Upper lobe of left lung (tissue), 6 donors: ENCODE data around the gene KPNA1. TPM values are rescaled to one million over a fixed set of nuclear protein-coding genes. Genes with fewer than 3 reads are reported as not detected.

Source experiments
- ATAC-seq, 2 donors: fragments of 200-7000 bp; cut with Tn5 transposase; one replicate each; pipeline ENCODE4 v1.9.1; 2022; ENCODE audit warnings: mild to moderate bottlenecking in 2 of 2, moderate library complexity in 2 of 2; ENCODE audit not compliant: low FRiP score in 2 of 2
- DNase-seq, 2 donors: peaks; one replicate each; pipeline ENCODE4 v3.0.0-alpha.2; 2019 to 2020
- H3K27ac ChIP-seq, 4 donors: fragments of 200-600 bp; sonication (generic); one replicate each; pipeline ENCODE4 v1.5.1; 2016 to 2019
- H3K27me3 ChIP-seq, 4 donors: fragments of 200-600 bp; sonication (generic); one replicate each; pipeline ENCODE4 v1.5.1; 2017 to 2019
- H3K36me3 ChIP-seq, 4 donors: fragments of 200-600 bp; sonication (generic); one replicate each; pipeline ENCODE4 v1.5.1; 2016 to 2019
- H3K4me1 ChIP-seq, 4 donors: fragments of 200-600 bp; sonication (generic); one replicate each; pipeline ENCODE4 v1.5.1; 2018 to 2019
- H3K4me3 ChIP-seq, 4 donors: fragments of 200-600 bp; sonication (generic); one replicate each; pipeline ENCODE4 v1.5.1; 2017 to 2019; ENCODE audit warnings: mild to moderate bottlenecking in 2 of 4, moderate library complexity in 1 of 4
- H3K9me3 ChIP-seq, 4 donors: fragments of 200-600 bp; sonication (generic); one replicate each; pipeline ENCODE4 v1.5.1; 2018 to 2019
- CTCF ChIP-seq, 6 experiments: fragments of 450-650 bp in 4 of 6; fragments of 200-600 bp in 2 of 6; sonication (generic) in 2 of 6; IDR thresholded peaks; one replicate each; pipeline ENCODE4 v1.5.1; 2016 to 2019; ENCODE audit warnings: antibody characterized with exemption in 6 of 6
- EP300 ChIP-seq, 4 donors: sonication (generic); formaldehyde crosslinking; IDR thresholded peaks; one replicate each; pipeline ENCODE4 v1.5.1; 2017; ENCODE audit warnings: antibody characterized with exemption in 4 of 4, control low read depth in 2 of 4
- POLR2A ChIP-seq, 4 donors: fragments of 450-650 bp; IDR thresholded peaks; one replicate each; pipeline ENCODE4 v1.5.1; 2016 to 2017; ENCODE audit warnings: antibody characterized with exemption in 4 of 4, mild to moderate bottlenecking in 2 of 4
- POLR2AphosphoS5 ChIP-seq, 2 donors: sonication (generic); formaldehyde crosslinking; IDR thresholded peaks; one replicate each; pipeline ENCODE4 v1.5.1; 2017; ENCODE audit warnings: antibody characterized with exemption in 2 of 2
- WGBS, 2 donors: methylation state at CpG; one replicate each; pipeline ENCODE4 v1.1.5; 2017 to 2018; 5-methylcytosine and 5-hydroxymethylcytosine counted together
- total RNA-seq, 6 donors: library from RNA; depleted of rRNA in 4 of 6; stranded (reverse); fragments of >200 nt in 4 of 6; gene quantifications; one replicate each; pipeline versions ENCODE4 v1.1.0 to v1.2.1, GENCODE V29; 2016 to 2021
- donor health status: DM: no; HTN: no; CAD: no; lungs with moderate emphysema.
- donor health status: DM: no; HTN: yes; CAD: no; lungs with severe emphysema.

Gene KPNA1
- total RNA-seq, 6 donors from 2014 or later: 38.9 to 104 (median 43.4) TPM

DNA sequence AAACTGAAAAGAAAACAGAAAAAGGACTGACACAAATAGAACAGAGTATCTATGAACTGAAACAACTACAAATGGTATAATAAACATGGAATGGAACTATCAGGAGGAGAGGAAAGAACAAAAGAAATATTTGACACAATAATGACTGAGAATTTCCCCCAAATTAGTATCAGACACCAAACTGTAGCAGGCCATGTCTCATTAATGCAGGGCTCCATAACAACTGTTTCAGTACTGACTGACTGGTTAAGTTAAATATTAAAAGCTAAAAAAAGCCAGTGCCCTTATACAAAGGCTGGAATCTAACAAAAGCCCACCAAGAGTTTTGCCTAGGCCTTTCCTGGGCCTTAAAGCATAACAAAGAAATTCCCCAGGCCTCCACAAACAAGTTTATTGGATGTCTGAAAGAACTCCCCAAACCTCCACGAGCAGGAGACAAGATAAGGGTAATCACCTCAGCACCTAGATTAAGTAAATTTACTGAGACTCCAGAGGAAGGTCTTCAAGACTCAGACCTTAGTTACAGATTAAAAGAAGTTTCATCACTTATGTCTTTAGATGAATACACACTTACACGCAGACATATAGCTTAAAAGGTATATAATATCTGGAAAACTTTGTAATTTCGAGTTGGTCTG, 45.7 kb downstream of the KPNA1 start:
- no peak for ATAC-seq
- no peak for DNase-seq
- TF ChIP-seq CTCF (IDR thresholded peaks at IDR 0.05) (no peak), EP300 (IDR thresholded peaks at IDR 0.05) (no peak), POLR2AphosphoS5 (IDR thresholded peaks at IDR 0.05) (no peak), POLR2A (IDR thresholded peaks at IDR 0.05) (no peak)
- H3K27me3 ChIP-seq: no peaks in the 10 kb centered on the region
- no peak overlapping the region for H3K4me3 ChIP-seq
- H3K36me3 ChIP-seq: peaks cover 0 to 20% (median 1%) of the 10 kb centered on the region in 4 donors
- no peaks in the 10 kb centered on the region for H3K9me3 ChIP-seq
- H3K27ac ChIP-seq: no peak overlapping the region
- 79 to 85% methylated on average over 3 of the region's 3 CpGs for WGBS, 2 donors
- peaks cover 0 to 13% (median 1%) of the 10 kb centered on the region in 4 donors for H3K4me1 ChIP-seq

DNA sequence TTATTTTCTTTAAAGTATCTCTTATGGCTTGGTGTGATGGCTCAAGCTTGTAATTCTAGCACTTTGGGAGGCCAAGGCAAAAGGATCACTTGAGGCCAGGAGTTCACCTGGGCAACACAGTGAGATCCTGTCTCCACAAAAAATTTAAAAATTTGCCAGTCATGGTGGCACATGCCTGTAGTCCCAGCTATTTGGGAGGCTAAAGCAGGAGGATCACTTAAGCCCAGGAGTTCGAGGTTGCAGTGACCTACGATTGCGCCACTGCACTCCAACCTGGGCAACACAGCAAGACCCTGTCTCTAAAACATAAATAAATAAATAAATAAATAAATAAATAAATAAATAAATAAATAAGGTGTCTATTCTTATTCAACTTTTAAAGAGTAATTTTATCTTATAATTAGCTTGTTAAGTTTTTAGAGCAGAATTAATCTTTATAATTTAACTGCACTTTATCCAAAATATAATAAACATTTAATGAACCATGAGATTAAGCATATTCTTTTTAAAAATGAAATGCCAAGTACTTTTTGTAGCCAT, 48.0 kb downstream of the KPNA1 start:
- no peaks in the 10 kb centered on the region for H3K27me3 ChIP-seq
- ATAC-seq: no peak
- 93 to 98% methylated on average over 3 of the region's 3 CpGs for WGBS, 2 donors
- H3K4me1 ChIP-seq: peaks cover 0 to 8% (median 1%) of the 10 kb centered on the region in 4 donors
- TF ChIP-seq CTCF (IDR thresholded peaks at IDR 0.05) (no peak), POLR2AphosphoS5 (IDR thresholded peaks at IDR 0.05) (no peak), POLR2A (IDR thresholded peaks at IDR 0.05) (no peak), EP300 (IDR thresholded peaks at IDR 0.05) (no peak)
- peaks cover 0 to 40% (median 12%) of the 10 kb centered on the region in 4 donors for H3K36me3 ChIP-seq
- H3K27ac ChIP-seq: no peak overlapping the region
- no peak overlapping the region for H3K4me3 ChIP-seq
- H3K9me3 ChIP-seq: no peaks in the 10 kb centered on the region
- no peak for DNase-seq

GRCh38 chr3:122464659-122465058, 50.1 kb downstream of the KPNA1 start:
- peaks cover 0 to 3% (median 1%) of the 10 kb centered on the region in 4 donors for H3K4me1 ChIP-seq
- H3K36me3 ChIP-seq: peaks cover 0 to 58% (median 22%) of the 10 kb centered on the region in 4 donors
- no peak for DNase-seq
- no peak overlapping the region for H3K4me3 ChIP-seq
- 93 to 100% methylated on average over 1 of the region's 1 CpG for WGBS, 2 donors
- no peaks in the 10 kb centered on the region for H3K9me3 ChIP-seq
- ATAC-seq: no peak
- TF ChIP-seq CTCF (IDR thresholded peaks at IDR 0.05): no peak
- TF ChIP-seq EP300 (IDR thresholded peaks at IDR 0.05): no peak
- TF ChIP-seq POLR2A (IDR thresholded peaks at IDR 0.05): no peak
- TF ChIP-seq POLR2AphosphoS5 (IDR thresholded peaks at IDR 0.05): no peak
- no peak overlapping the region for H3K27ac ChIP-seq
- H3K27me3 ChIP-seq: no peaks in the 10 kb centered on the region

GRCh38 chr3:122462406-122462805, 52.3 kb downstream of the KPNA1 start:
- H3K27ac ChIP-seq: no peak overlapping the region
- H3K9me3 ChIP-seq: no peaks in the 10 kb centered on the region
- DNase-seq (no peak), ATAC-seq (no peak)
- no peak for TF ChIP-seq POLR2AphosphoS5 (IDR thresholded peaks at IDR 0.05)
- TF ChIP-seq EP300 (IDR thresholded peaks at IDR 0.05): no peak
- no peak for TF ChIP-seq POLR2A (IDR thresholded peaks at IDR 0.05)
- no peak overlapping the region for H3K4me3 ChIP-seq
- 82 to 83% methylated on average over 1 of the region's 1 CpG for WGBS, 2 donors
- H3K4me1 ChIP-seq: no peaks in the 10 kb centered on the region
- H3K27me3 ChIP-seq: no peaks in the 10 kb centered on the region
- H3K36me3 ChIP-seq: peaks cover 0 to 80% (median 35%) of the 10 kb centered on the region in 4 donors

DNA sequence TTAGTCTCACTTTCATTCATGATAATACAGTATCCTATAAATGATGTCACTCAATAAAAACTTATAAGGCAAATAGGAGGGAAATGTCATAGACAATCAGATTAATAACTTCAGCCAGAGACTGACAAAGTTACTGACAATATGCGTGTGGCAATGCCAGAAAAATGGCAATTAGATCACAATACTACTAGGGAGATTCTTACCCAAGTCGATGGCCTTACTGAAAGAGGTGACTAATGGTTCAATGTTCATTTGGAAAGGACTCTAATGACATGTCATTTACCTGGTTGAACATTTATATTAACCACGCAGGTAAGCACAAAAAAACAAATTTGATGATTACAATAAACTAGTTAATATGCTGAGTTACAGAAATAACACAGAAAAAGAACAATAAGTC, 52.9 kb downstream of the KPNA1 start:
- H3K9me3 ChIP-seq: no peaks in the 10 kb centered on the region
- H3K4me1 ChIP-seq: no peaks in the 10 kb centered on the region
- DNase-seq (no peak), ATAC-seq (no peak)
- no peak overlapping the region for H3K27ac ChIP-seq
- 88% methylated on average over 3 of the region's 3 CpGs for whole genome bisulfite sequencing, 2 donors
- TF ChIP-seq POLR2AphosphoS5 (IDR thresholded peaks at IDR 0.05) (no peak), EP300 (IDR thresholded peaks at IDR 0.05) (no peak), CTCF (IDR thresholded peaks at IDR 0.05) (no peak), POLR2A (IDR thresholded peaks at IDR 0.05) (no peak)
- no peaks in the 10 kb centered on the region for H3K27me3 ChIP-seq
- peaks cover 2 to 82% (median 39%) of the 10 kb centered on the region in 4 donors for H3K36me3 ChIP-seq
- H3K4me3 ChIP-seq: no peak overlapping the region
